Omental fat pad (tissue), 4 donors: ENCODE measurements around the gene ARIH2. TPM values are rescaled to one million over a fixed set of nuclear protein-coding genes. Genes with fewer than 3 reads are reported as not detected.

ENCODE experiments used
- ATAC-seq: fragments of 150-250 bp; one replicate; pipeline ENCODE4 v1.9.1; 2016; ENCODE audit warnings: mild to moderate bottlenecking, moderate library complexity; ENCODE audit not compliant: low FRiP score
- DNase-seq: peaks from one replicate; pipeline ENCODE4 v3.0.0-alpha.2; 2019; ENCODE audit warnings: low spot score
- CTCF ChIP-seq, 3 donors: fragments of 450-650 bp; IDR thresholded peaks; one replicate each; pipeline ENCODE4 v1.5.1; 2016 to 2017; ENCODE audit warnings: antibody characterized with exemption in 3 of 3, mild to moderate bottlenecking in 3 of 3, moderate library complexity in 2 of 3
- total RNA-seq, 4 donors: library from RNA; depleted of rRNA; stranded (reverse); fragments of >200 nt; gene quantifications; one replicate each; pipeline ENCODE4 v1.1.0, GENCODE V29; 2016

The ARIH2 gene
- total RNA-seq, 4 donors from 2014 or later: 80.4 to 122 (median 97.8) TPM

GRCh38 chr3:49009396-49009795 is 90.8 kb downstream of the ARIH2 start:
- DNase-seq (no peak), ATAC-seq (no peak)
- no peak for TF ChIP-seq CTCF (IDR thresholded peaks at IDR 0.05)

- ATAC-seq: no peak
- no peak for DNase-seq
- TF ChIP-seq CTCF (IDR thresholded peaks at IDR 0.05): no peak
These were observed 93.9 kb downstream of the ARIH2 start for GRCh38 chr3:49012441-49013017.

GRCh38 chr3:49013113-49013737 is 94.6 kb downstream of the ARIH2 start:
- DNase-seq (no peak), ATAC-seq (no peak)
- TF ChIP-seq CTCF (IDR thresholded peaks at IDR 0.05): no peak

- ATAC-seq (no peak), DNase-seq (no peak)
- TF ChIP-seq CTCF (IDR thresholded peaks at IDR 0.05): no peak
These were observed 95.4 kb downstream of the ARIH2 start for GRCh38 chr3:49013738-49014660.

GRCh38 chr3:49015072-49015471 is 96.4 kb downstream of the ARIH2 start:
- no peak for ATAC-seq
- TF ChIP-seq CTCF (IDR thresholded peaks at IDR 0.05): no peak
- no peak for DNase-seq

- no peak for ATAC-seq
- DNase-seq: no peak
- TF ChIP-seq CTCF (IDR thresholded peaks at IDR 0.05): no peak
These were observed 97.1 kb downstream of the ARIH2 start for GRCh38 chr3:49015765-49016164.
